Measurements from ENCODE around the gene ANKLE2. TPM values are rescaled to one million over a fixed set of nuclear protein-coding genes. Genes with fewer than 3 reads are reported as not detected.

The ANKLE2 gene
- polyA plus RNA-seq, 2 of the 4 experiments (the other 2 are of a cell fraction) = 70.7 to 103 TPM

DNA sequence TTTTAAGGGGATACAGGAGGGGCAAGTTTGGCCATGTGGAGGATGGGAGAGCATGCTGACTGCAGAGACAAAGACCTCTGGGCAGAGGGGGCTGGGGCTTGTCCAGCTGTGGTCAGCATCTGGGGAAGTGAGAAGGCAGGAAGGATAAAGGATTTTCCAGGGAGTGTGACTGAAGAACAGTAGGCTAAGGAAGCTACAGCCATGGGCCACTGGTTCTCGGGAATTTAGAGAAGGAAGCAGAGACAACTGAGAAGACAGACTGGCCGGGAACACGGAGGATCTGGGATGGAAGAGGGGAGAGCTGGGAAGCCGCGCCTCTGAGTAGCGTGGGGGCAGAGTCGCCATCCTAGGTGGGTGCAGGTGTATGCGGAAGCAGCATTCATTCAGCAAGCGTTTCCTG lies 58.0 kb downstream of the ANKLE2 start:
- Histone ChIP-seq H3K4me2 (no peak overlapping the region), H3K4me3 (no peak overlapping the region), H3K4me1 (peaks cover 14% of the 10 kb centered on the region), H3K9me3 (peaks cover 9% of the 10 kb centered on the region; the same call in 2 of the 3 replicates), H3K27ac (no peak overlapping the region)
- 96% methylated on average over 9 of the region's 9 CpGs for WGBS (ENCODE audit: missing lambda C conversion rate)
- FAIRE-seq = no peak
- no peak for DNase-seq (ENCODE audit: low read depth in 1 of 2, low spot score in 1 of 2)
- POLR2A ChIA-PET = no interaction called here
- ATAC-seq = no peak
- TF ChIP-seq CEBPB (IDR thresholded peaks at IDR 0.05) (no peak), POLR2A (IDR thresholded peaks at IDR 0.05; ENCODE audit: low read length) (no peak), NR3C1 (IDR thresholded peaks at IDR 0.05) (no peak), JUN (IDR thresholded peaks at IDR 0.05) (no peak), SREBF2 (IDR thresholded peaks at IDR 0.05) (no peak), HEYL (CRISPR knock-in tag; IDR thresholded peaks at IDR 0.05) (no peak), EHF (CRISPR knock-in tag; IDR thresholded peaks at IDR 0.05) (no peak), TFCP2L1 (CRISPR knock-in tag; IDR thresholded peaks at IDR 0.05) (no peak), FOXS1 (CRISPR knock-in tag; IDR thresholded peaks at IDR 0.05) (no peak), ZSCAN20 (CRISPR knock-in tag; IDR thresholded peaks at IDR 0.05) (no peak)
- CTCF ChIA-PET = interaction anchor here (1.4 to 2.0 kb wide), 2 partner anchors 9 to 65 kb away, joined by 3 to 5 read pairs; no protein-coding TSS in a partner anchor

DNA sequence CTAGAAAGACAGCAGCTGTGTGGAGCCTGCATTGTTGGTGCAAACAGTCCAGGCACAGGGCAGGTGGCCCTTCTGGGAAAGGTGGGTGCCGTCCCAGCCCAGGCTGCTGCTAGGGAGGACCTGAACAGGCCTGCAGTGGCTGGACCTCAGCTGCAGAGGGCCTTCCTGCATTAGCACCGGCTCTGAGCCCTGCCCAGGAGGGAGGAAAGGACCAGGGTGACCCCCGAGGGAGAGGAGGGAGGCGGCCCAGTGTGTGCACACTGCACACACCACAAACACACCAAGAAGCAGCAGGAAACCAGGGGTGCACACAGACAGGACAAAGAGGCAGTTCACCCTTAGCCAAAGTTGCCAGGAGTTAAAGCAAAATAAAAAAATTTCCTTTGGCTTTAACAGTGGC lies 59.0 kb downstream of the ANKLE2 start:
- ATAC-seq (peak; percentile 79 to 82), FAIRE-seq (no peak), DNase-seq (ENCODE audit: low read depth in 1 of 2, low spot score in 1 of 2) (no peak)
- no peak overlapping the region for H3K4me3 ChIP-seq
- POLR2A ChIA-PET = interaction anchor here (1.2 kb wide), 1 partner anchor 8 kb away, joined by 3 read pairs; the partner anchor contains the start of gene PGAM5
- peaks cover 5% of the 10 kb centered on the region; the same call in 2 of the 3 replicates for H3K9me3 ChIP-seq
- peaks cover 14% of the 10 kb centered on the region for H3K4me1 ChIP-seq
- TF ChIP-seq RAD21 (conservative IDR thresholded peaks at IDR 0.05 in 1 of 2, IDR thresholded peaks at IDR 0.05 in 1 of 2) = peak in 1 of 2 experiments; percentile 17; a peak in 1 of 5 replicates
- TF ChIP-seq HES2 (IDR thresholded peaks at IDR 0.05) = no peak
- CTCF ChIA-PET = interaction anchor here (1.4 to 2.0 kb wide), 2 partner anchors 10 to 64 kb away, joined by 3 to 5 read pairs; no protein-coding TSS in a partner anchor
- H3K4me2 ChIP-seq = no peak overlapping the region
- no peak overlapping the region for H3K27ac ChIP-seq
- 53% methylated on average over 4 of the region's 4 CpGs for WGBS (ENCODE audit: missing lambda C conversion rate)

- H3K9me3 ChIP-seq = no peaks in the 10 kb centered on the region
- WGBS (ENCODE audit: missing lambda C conversion rate) = 65% methylated on average over 10 of the region's 10 CpGs
- POLR2A ChIA-PET = interaction anchor here (0.7 kb wide), 1 partner anchor 61 kb away, joined by 5 read pairs; no protein-coding TSS in a partner anchor
- peak overlapping the region; percentile 59 for H3K4me2 ChIP-seq
- DNase-seq (ENCODE audit: low read depth in 1 of 2, low spot score in 1 of 2) (peak in 1 of 2 experiments; percentile 78), ATAC-seq (peak in 1 of 2 experiments; percentile 56; a peak in 3 of 6 replicates), FAIRE-seq (no peak)
- H3K4me3 ChIP-seq = no peak overlapping the region
- CTCF ChIA-PET = interaction anchor here (1.8 kb wide), 1 partner anchor 8 kb away, joined by 8 read pairs; no protein-coding TSS in a partner anchor
- H3K4me1 ChIP-seq = peaks cover 14% of the 10 kb centered on the region
- H3K27ac ChIP-seq = no peak overlapping the region
- TF ChIP-seq FOSL2 (IDR thresholded peaks at IDR 0.05) (no peak), FOSL2 (CRISPR knock-in tag; IDR thresholded peaks at IDR 0.05) (peak; percentile 46), NFE2L2 (conservative IDR thresholded peaks at IDR 0.05; ENCODE audit: low read length) (no peak), CHD4 (IDR thresholded peaks at IDR 0.05; ENCODE audit: borderline replicate concordance) (no peak)
These were observed 61.3 kb downstream of the ANKLE2 start for GRCh38 chr12:132700212-132700822.

GRCh38 chr12:132698341-132698740 lies 63.3 kb downstream of the ANKLE2 start:
- DNase-seq (ENCODE audit: low read depth in 1 of 2, low spot score in 1 of 2) (no peak), FAIRE-seq (no peak), ATAC-seq (no peak)
- Histone ChIP-seq H3K4me1 (peaks cover 14% of the 10 kb centered on the region), H3K9me3 (no peaks in the 10 kb centered on the region), H3K27ac (no peak overlapping the region), H3K4me3 (no peak overlapping the region), H3K4me2 (no peak overlapping the region)
- WGBS (ENCODE audit: missing lambda C conversion rate) = 76% methylated on average over 5 of the region's 5 CpGs
- ChIA-PET CTCF (no interaction called here), POLR2A (interaction anchor here (0.6 kb wide), 1 partner anchor 967 kb away, joined by 5 read pairs; no protein-coding TSS in a partner anchor)
- TF ChIP-seq RFX5 (IDR thresholded peaks at IDR 0.05) (no peak), ZC3H11A (IDR thresholded peaks at IDR 0.05) (no peak), HOXA7 (CRISPR knock-in tag; IDR thresholded peaks at IDR 0.05) (no peak), FOSL2 (IDR thresholded peaks at IDR 0.05) (no peak), FOSL2 (CRISPR knock-in tag; IDR thresholded peaks at IDR 0.05) (no peak), RNF2 (IDR thresholded peaks at IDR 0.05; ENCODE audit: borderline replicate concordance, low read depth) (no peak), GATA3 (IDR thresholded peaks at IDR 0.05; ENCODE audit: borderline replicate concordance) (no peak), PBX3 (IDR thresholded peaks at IDR 0.05) (no peak), ZNF302 (CRISPR knock-in tag; IDR thresholded peaks at IDR 0.05) (no peak), EHF (CRISPR knock-in tag; IDR thresholded peaks at IDR 0.05) (no peak), ZFP36 (IDR thresholded peaks at IDR 0.05; ENCODE audit: borderline replicate concordance, partially characterized antibody) (no peak), KDM5A (IDR thresholded peaks at IDR 0.05) (no peak), HMGXB4 (CRISPR knock-in tag; IDR thresholded peaks at IDR 0.05; ENCODE audit: borderline replicate concordance) (no peak), HDAC2 (IDR thresholded peaks at IDR 0.05) (no peak), HOXB13 (CRISPR knock-in tag; IDR thresholded peaks at IDR 0.05; ENCODE audit: low read depth) (no peak), CBX8 (IDR thresholded peaks at IDR 0.05) (no peak)

Data from A549 (cell line).